ENCODE measurements around the gene RAB18.
"Not testable (repeated sequence)": the region's sequence is repeated elsewhere in the genome, so short reads cannot be mapped to it uniquely, and the experiment has no call there.

The RAB18 gene

DNA sequence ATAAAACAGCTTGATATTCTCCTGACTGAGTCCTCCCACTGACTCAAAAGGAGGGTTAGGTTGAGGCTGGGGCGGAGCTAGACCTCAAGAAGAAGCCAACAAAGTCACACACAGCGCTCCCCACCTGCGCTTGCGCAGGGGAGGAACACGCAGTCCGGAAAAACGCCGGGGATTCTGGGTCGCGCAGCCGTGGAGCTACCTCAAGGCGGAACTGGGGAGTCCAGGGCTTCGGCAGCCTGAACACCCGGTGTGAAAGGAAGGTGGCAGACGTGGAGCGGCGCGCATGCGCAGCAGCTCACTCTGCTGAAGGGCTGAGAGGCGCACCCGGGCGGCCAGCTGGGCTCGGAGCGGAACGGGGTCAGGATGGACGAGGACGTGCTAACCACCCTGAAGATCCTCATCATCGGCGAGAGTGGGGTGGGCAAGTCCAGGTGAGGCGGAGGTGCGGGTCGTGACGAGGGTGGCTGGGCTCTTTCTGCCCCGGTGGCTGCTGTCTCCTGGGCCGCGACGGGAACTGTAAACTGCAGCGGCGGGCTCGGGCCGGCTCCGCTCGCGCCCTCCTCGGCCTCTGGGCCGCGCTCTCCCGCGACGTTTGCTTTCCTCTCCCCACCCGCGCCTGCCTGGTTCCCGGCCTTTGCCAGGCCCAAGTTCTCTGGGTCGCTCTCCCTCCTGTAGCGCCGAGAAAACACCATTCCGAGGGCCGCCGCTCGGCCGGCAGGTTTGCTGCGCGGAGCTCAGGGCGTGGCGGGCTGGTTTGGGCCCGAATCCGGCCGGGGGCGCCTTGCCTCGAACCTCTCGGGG, at the start of gene RAB18:
RAB18 (plus strand) TSS at position 298 of the 801 bp plus-strand sequence; CDS start at position 364, 66 bp downstream.
- DNase-seq (ENCODE audit: low read depth) = peak; percentile 98
- H3K4me3 ChIP-seq (ENCODE audit: low read depth, low read length) = peak within 1 kb of the TSS; percentile 81

DNA sequence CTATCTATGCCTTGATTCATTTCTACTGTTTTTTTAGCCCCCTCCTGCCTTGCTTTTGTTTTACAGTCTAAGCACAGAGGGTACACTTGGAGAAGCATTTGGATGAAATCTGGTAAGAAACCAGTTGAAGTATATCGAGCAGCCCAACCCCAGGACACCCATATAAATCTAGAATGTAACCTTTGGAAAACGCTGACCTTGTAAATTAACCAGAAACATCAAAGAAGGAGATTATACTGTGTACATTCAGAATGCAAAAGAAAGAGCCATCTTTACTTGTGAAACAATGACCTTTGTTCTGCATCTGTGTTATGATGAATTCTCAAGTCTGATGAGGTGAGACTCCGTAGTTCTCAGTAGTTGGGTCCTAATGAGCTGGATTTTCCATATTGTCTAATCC, 49.3 kb upstream of the RAB18 start:
- H3K4me3 ChIP-seq (ENCODE audit: low read depth, low read length) = no peak overlapping the region
- DNase-seq (ENCODE audit: low read depth) = no peak

DNA sequence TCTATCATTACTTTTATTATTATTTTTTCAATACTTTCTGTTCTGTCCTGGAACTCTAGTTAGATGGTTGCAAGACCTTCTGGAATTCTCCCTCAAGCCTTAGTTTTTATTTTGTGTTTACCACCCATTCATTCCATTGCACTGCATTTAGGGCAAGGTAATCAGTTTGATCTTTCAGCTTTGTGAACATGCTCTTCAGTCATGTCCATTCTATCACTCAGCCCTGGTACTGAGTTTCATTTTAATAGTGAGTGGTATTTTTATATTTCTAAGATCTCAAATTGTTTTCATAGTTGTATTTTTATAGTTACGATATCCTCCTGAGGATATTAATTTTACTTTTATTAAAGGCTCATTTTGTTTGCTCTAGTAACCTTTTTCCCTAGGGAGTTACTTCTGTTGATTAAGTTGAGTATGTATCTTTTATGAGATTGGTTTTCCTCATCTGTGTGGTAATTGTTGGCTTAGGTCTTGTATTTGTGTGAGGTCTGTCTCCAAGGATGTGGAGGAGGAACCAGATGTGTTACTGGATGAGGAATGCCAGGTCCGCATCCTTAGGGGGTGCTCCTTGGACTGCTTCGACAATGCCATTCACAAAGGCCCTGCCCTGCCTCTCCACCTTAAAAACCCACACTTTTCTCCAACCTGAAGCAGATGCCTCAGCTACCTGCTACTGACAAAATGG, 46.7 kb upstream of the RAB18 start:
- no peak overlapping the region for H3K4me3 ChIP-seq (ENCODE audit: low read depth, low read length)
- no peak for DNase-seq (ENCODE audit: low read depth)

DNA sequence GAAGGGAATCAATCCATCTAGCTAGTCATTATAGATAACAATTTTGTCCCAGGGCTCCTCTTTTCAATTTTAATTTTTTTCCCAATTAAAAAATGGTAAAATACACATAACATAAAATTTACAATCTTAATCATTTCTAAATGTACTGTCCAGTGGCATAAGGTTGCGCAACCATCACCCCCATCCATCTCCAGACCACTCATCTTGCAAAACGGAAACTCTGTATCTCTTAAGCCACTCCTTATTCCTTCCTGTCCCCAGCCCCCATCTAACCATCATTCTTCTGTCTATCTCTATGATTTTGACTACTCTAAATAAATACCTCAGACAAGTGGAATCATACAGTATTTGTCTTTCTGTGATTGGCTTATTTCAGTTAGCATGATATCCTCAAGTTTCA, 46.1 kb upstream of the RAB18 start:
- H3K4me3 ChIP-seq (ENCODE audit: low read depth, low read length) = no peak overlapping the region
- DNase-seq (ENCODE audit: low read depth) = no peak

DNA sequence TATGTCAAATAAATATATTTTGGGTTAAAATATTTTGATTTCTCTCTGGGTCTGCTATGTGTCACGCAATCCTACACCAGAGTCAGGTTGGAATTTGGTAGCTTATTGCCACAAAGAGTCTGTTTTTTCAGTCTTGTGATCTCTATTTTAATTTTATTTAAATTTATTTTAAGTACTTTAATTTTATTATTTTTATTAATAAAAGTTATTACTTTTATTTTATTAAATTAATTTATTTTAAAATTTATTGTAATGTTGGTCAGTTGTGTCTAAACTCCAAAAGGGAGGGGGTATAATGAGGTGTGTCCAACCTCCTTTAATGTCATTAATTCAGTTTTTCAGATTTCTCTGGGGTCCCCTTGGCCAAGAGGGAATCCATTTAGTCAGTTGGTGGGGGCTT, 42.8 kb upstream of the RAB18 start:
- no peak for DNase-seq (ENCODE audit: low read depth)
- H3K4me3 ChIP-seq (ENCODE audit: low read depth, low read length) = no peak overlapping the region

DNA sequence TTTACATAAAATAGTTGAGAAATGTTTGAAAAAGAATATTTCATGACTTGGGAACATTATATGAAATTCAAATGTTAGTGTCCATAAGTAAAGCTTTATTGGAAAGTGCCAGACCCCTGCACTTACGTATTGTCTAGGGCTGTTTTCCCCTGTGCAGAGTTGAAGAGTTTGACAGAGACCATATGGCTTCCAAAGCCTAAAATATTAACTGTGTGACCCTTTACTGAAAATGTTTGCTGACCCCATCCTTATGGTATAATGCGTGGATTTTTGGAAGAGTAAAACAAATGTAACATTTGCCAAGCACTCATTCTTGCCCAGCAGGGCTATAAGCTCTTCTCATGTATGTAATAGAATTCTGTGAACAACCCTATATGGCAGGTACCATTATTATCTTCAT, 40.1 kb upstream of the RAB18 start:
- H3K4me3 ChIP-seq (ENCODE audit: low read depth, low read length) = no peak overlapping the region
- no peak for DNase-seq (ENCODE audit: low read depth)

DNA sequence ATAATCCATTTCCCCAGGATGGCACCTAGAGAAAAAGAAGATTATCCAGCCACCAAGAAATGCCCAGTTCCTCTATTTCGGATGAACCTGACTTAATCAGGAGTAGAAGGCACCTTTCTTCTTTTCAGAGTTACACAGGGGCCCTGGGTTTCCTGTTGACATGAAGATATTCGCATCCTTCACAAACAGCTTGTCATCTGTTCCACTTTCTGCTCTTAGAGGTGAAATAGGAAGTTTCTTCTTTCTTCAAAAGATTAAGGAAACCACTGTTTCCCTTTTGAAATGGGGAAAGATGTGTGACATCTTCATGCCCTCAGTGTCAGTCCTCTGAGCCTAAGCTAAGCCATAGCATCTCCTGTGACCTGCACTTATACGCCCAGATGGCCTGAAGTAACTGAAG, 39.1 kb upstream of the RAB18 start:
- no peak overlapping the region for H3K4me3 ChIP-seq (ENCODE audit: low read depth, low read length)
- DNase-seq (ENCODE audit: low read depth) = no peak

DNA sequence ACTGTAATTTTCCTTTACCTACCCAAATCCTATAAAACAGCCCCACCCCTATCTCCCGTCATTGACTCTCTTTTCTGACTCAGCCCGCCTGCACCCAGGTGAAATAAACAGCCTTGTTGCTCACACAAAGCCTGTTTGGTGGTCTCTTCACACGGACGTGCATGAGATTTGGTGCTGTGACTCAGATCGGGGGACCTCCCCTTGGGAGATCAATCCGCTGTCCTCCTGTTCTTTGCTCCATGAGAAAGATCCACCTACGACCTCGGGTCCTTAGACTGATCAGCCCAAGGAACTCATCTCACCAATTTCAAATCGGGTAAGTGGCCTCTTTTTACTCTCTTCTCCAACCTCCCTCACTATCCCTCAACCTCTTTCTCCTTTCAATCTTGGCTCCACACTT, 38.5 kb upstream of the RAB18 start:
- H3K4me3 ChIP-seq (ENCODE audit: low read depth, low read length); DNase-seq (ENCODE audit: low read depth): not testable (repeated sequence)

DNA sequence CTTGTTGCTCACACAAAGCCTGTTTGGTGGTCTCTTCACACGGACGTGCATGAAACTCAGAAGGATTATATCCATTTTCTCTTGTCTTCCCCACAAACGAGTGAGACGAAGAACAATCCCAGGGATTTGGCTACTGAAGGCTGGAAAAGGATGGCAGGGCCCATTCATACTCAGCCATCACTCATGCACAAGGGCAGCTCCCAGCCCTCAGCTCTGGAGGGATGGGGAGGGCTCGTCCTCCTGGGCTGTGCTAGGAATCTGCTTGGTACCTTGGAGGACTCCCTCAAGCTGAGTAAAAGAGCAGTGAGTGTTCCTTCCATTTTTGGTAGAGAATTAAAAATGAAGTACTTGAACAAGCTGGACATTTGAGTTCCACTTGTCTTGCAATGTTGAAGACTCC, 33.2 kb upstream of the RAB18 start:
- no peak for DNase-seq (ENCODE audit: low read depth)
- H3K4me3 ChIP-seq (ENCODE audit: low read depth, low read length) = no peak overlapping the region

DNA sequence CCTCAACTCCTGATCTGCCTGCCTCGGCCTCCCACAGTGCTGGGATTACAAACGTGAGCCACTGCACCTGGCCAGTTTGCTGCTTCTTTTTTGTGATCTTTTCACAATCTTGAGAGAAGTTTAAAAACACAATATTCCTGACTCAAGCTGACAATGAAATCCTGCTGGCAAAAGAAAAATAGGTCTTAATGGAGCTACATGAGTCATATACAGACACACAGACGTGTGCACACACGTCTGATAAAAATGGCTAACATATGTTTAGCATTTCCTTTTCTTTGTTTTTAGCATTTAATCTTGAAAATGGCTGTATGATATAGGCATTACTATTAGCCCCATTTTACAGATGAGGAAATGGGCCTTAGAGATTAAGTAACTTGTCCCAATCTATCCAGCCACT, 29.4 kb upstream of the RAB18 start:
- DNase-seq (ENCODE audit: low read depth) = no peak

DNA sequence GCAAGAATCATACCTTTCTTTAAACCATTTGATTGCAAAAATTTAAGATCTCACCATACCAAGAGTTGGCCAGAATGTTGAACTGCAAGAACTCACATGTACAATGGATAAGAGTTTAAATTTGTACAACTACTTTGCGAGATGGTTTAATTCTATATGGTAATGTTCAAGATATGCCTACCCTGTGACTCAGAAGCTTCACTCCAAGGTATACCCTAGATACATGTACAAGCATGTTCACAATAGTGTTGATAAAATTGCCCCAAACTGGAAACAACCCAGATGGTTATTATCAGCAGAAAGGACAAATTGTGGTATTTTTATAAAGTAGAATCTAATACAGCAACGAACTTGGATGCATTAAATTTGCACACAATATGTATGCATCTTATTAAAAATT, 25.1 kb upstream of the RAB18 start:
- DNase-seq (ENCODE audit: low read depth) = no peak
- H3K4me3 ChIP-seq (ENCODE audit: low read depth, low read length) = no peak overlapping the region

More for the DNA sequence above, 29.4 kb upstream of the RAB18 start:
- no peak overlapping the region for H3K4me3 ChIP-seq (ENCODE audit: low read depth, low read length)

DNA sequence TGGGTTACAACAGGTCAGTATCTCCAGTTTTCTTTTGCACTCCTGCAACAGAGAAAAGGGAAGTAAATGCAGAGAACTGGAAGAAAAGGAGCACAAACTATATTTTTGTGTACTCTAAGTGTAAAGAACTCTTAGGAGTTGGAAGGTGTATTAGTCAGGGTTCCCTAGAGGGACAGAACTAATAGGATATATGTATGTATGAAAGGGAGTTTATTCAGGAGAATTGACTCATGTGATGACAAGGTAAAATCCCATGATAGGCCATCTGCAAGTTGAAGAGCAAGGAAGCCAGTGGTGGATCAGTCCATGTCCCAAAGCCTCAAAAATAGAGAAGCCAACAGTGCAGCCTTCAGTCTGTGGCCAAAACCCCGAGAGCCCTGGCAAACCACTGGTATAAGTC, 22.6 kb upstream of the RAB18 start:
- no peak for DNase-seq (ENCODE audit: low read depth)
- no peak overlapping the region for H3K4me3 ChIP-seq (ENCODE audit: low read depth, low read length)

DNA sequence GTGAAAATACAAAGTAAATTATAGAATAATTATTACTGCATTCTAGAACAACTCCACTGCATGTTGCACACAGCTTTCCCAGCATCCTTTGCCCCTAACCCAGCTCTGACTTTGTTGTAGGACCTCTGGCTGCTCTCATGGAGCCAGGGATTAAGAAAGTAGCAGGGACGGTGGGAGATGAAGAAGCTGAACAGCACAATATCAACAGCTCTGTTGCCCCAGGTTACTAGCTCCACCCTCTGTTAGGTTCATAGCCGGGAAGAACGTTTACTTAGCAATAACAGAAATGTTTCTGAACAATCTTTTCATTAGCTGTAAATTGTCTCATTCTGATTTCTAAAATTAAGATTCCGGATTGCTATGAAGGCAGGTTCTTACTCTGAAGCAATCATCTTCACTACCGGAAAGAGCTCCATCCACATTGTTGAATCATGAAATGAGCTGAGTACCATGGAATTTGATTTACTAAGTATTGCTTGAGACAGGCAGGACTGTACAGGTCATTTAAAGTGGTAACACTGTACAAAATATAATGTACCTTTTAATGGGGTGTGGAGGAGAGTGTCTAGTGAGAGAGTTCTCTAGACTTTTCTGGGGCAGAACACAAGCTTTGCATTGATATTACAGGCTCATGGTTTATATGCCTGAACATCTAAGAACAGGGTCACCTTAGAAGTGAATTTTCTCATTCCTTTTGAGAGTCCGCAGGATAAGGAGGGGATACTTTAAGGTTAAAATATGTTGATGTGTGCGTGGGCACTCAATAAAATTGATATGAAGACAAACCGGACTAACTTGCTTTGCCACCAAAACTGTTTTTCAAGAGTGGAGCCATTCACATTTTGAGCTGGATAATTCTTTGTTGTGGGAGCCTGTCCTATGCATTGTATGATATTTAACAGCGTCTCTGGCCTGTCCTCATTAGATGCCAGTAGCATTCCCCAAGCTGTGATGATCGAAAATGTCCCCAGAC, 20.8 kb upstream of the RAB18 start:
- H3K4me3 ChIP-seq (ENCODE audit: low read depth, low read length) = no peak overlapping the region
- no peak for DNase-seq (ENCODE audit: low read depth)

DNA sequence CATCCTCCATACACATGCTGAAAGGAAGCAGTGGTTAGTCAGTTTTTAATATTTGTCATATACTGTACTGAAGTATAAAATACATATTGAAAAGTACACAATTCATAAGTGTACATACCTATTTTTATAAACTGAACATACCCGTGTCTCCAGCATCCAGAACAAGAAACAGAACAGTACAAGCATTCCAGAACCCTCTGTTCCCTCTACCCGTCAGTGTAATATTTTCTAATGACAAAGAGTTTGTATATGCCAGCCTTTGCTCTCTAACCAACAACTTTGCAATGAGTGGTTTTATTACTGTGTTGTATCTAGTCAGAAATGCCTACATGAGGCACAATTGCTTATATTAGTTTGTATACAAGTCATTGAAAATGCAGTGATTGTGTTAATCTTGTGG, 18.7 kb upstream of the RAB18 start:
- H3K4me3 ChIP-seq (ENCODE audit: low read depth, low read length) = no peak overlapping the region
- DNase-seq (ENCODE audit: low read depth) = no peak

DNA sequence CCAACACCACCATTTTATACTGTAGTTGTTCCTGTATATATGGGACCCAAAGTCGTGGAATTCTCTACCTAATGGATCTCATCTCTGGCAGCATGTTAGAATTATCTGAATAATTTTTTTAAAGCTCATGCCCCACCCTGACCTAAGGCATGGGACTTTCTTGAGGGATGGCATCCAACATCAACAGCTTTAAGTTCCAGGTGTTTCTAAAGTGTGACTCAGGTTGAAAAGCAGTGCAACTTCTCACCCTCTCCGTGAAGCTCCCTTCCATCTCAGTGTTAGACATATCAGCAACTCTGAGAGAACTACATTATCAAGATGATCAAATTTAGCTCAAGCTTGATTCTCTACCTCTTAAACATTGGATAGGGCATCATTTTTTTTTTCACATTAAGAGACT, 18.1 kb upstream of the RAB18 start:
- DNase-seq (ENCODE audit: low read depth) = no peak
- no peak overlapping the region for H3K4me3 ChIP-seq (ENCODE audit: low read depth, low read length)

DNA sequence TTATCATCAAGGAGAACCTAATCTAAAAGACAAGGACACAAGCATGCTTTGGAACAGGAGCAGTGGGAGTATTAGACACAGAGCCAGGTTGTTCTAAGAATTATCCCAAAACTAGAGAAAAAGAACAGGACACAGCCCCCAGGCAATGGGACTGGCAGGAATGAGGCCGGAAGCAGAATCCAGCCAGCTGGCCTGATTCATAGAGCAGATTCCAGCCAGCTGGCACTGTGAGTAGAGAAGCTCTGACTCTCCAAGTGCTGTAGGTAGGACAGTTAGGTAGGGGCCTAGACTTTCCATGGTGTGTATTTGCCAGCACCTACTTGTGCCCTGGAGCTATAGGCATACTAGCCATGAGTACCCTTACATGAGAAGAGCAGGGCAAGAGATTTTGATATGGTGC, 13.3 kb upstream of the RAB18 start:
- no peak for DNase-seq (ENCODE audit: low read depth)
- H3K4me3 ChIP-seq (ENCODE audit: low read depth, low read length) = no peak overlapping the region

DNA sequence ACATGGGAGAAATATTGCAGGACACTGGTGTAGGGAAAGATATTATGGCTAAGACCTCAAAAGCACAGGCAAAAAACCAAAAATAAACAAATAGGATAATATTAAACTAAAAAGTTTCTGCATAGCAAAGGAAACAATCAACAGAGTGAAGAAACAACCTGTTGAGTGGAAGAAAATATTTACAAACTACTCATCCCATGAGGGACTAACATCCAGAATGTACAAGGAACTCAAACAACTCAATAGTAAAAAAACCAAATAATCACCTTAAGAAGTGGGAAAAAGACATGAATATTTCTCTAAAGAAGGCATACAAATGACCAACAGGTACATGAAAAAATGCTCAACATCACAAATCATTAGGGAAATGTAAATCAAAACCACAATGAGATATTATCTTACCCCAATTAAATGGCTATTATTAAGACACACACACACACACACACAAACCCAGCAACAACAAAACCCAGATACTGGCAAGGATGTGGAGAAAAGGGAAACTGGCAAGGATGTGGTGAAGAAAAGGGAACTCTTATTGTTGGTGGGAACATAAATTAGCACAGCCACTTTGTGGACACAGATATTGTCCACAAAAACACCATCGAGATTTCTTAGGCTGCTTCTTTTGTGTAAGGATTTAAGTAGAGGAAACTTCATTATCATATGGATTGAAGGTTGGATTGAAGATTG, 9.8 kb upstream of the RAB18 start:
- H3K4me3 ChIP-seq (ENCODE audit: low read depth, low read length) = no peak overlapping the region
- no peak for DNase-seq (ENCODE audit: low read depth)

DNA sequence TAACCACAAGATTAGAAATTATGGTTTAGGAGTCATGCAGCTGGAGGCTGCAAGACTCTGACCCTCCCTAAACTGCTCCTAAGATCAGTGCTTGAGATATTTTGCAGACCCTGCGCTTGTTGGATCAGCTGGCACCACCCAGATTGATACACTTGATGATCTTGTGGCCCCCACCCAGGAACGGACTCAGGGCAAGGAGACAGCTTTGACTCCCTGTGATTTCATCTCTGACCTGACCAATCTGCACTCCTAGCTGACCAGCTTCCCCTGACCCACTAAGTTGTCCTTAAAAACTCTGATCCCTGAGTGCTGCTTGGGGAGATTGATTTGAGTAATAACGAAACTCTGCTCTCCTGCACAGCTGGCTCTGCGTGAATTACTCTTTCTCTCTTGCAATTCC, 8.0 kb upstream of the RAB18 start:
- no peak for DNase-seq (ENCODE audit: low read depth)
- no peak overlapping the region for H3K4me3 ChIP-seq (ENCODE audit: low read depth, low read length)

DNA sequence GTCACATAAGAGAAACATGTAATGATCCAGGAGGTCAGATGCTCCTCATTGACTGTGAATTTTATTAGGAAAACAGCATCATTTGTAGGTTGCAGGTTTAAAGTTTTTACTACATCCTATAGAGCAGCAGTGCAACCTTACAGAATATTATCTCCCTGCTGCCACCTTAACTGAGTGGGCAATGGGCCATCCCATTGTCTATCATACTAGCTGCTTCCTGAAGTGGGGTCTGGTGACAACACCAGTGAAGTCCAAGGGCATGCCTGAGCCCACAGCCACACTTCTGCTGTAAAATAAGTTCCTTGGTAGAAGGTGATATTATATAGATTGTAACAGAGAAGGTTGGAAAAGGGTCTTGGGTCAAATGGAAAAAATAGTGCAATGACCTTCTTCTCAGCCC, 4.0 kb upstream of the RAB18 start:
- no peak for DNase-seq (ENCODE audit: low read depth)
- no peak overlapping the region for H3K4me3 ChIP-seq (ENCODE audit: low read depth, low read length)

All from skeletal muscle cell (primary cell).